HG02852 (cell line): ENCODE data around the gene RNASE8.
"Not testable (repeated sequence)": the region's sequence is repeated elsewhere in the genome, so short reads cannot be mapped to it uniquely, and the experiment has no call there.

Source experiments
- ATAC-seq: cut with Tn5 transposase; IDR thresholded peaks from one replicate; pipeline ENCODE4 v1.9.1; 2021; ENCODE audit warnings: mild to moderate bottlenecking, moderate library complexity; ENCODE audit not compliant: unreplicated experiment

Gene RNASE8, protein sequence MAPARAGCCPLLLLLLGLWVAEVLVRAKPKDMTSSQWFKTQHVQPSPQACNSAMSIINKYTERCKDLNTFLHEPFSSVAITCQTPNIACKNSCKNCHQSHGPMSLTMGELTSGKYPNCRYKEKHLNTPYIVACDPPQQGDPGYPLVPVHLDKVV

DNA sequence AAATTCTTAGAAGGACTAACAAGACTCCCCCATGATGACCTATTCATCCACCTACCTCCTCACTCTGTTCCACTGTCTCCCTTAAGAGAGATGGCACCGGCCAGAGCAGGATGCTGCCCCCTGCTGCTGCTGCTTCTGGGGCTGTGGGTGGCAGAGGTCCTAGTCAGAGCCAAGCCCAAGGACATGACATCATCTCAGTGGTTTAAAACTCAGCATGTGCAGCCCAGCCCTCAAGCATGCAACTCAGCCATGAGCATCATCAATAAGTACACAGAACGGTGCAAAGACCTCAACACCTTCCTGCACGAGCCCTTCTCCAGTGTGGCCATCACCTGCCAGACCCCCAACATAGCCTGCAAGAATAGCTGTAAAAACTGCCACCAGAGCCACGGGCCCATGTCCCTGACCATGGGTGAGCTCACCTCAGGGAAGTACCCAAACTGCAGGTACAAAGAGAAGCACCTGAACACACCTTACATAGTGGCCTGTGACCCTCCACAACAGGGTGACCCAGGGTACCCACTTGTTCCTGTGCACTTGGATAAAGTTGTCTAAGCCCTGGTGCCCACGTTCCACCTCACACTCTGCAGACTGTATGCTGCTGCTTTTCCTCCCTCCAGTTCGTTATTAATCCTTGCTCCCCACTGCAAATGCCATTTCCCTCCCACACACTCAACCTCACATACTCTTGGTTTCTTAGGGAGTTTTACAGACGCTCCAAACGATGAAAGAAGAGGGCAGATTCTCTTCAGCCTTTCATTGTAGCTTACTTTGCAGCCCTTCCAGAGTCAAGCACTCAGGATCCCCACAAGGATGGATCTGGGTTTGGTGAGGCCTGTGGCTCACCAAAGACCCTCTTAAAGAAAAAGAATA is at the start of gene RNASE8:
RNASE8 (plus strand) TSS at position 20 of the 873 bp plus-strand sequence; CDS start at position 91, 71 bp downstream.
- ATAC-seq: no peak

DNA sequence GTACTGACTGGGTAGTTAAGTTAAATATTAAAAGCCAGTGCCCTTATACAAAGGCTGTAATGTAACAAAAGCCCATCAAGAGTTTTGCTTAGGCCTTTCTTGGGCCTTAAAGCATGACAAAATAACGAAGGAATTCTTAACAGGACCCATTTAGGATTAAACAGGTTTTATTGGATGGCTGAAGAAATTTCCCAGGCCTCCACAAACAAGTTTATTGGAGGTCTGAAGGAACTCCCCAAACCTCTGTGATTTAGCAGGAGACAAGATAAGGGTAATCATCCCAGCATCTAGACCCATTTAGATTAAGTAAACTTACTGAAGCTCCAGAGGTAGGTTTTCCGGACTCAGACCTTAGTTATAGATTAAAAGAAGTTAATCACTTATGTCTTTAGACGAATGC is 47.9 kb upstream of the RNASE8 start:
- not testable (repeated sequence) for ATAC-seq

DNA sequence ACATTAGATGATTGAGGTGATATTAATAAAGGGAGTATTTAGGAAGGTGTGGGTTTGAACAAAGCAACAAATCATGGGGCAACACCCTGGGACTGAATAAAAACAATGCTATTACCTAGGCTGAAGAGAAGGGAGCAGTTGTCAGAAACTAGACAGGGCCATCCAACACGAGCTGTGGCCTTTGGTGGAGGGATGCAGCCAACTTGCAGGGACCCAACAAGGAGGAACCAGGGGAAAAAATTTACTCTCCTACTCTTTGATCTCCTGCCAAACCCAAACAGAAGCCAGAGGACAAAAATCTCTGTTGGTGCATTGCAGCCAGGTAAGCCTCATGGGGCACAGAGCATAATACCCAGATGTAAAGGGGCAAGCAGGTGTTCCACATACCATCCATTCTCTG is 46.5 kb upstream of the RNASE8 start:
- no peak for ATAC-seq

DNA sequence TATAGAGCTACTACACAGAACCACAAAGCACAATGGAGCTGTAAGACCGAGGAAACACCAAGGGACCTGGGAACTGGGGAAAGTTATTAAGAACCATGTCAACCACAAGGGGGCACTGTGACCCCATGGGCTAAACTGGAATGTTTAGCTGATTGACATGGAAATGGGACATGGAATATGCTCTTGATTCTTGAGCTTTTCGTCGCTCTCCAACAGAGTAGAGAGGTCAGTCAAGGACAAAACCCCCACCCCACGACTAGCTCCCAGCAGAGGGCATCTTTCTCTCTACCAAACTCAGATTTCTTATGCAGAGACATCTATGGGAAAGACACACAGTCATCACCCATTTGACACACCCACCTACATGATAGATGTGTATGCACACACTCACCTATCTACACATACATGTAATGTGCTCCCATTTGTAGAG is 42.8 kb upstream of the RNASE8 start:
- ATAC-seq: no peak

DNA sequence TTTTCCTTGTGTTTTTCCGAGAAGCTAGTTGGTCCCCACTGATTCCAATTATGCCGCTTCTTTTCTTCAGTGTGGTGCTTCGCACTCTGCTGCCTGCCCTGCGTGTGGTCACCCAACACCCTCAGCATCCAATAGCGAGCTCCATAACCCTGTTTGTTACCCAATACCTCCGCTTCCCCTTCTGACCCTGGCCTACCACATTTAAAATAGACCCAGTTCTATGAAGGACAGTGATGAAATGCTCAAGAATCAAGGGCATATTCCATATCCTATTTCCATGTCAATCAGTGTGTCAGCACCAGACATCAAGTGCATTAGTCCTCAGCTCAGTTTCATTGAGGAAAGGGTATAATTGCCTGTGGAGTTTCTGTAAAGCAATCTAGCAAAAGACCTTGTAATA is 42.3 kb upstream of the RNASE8 start:
- ATAC-seq: no peak

DNA sequence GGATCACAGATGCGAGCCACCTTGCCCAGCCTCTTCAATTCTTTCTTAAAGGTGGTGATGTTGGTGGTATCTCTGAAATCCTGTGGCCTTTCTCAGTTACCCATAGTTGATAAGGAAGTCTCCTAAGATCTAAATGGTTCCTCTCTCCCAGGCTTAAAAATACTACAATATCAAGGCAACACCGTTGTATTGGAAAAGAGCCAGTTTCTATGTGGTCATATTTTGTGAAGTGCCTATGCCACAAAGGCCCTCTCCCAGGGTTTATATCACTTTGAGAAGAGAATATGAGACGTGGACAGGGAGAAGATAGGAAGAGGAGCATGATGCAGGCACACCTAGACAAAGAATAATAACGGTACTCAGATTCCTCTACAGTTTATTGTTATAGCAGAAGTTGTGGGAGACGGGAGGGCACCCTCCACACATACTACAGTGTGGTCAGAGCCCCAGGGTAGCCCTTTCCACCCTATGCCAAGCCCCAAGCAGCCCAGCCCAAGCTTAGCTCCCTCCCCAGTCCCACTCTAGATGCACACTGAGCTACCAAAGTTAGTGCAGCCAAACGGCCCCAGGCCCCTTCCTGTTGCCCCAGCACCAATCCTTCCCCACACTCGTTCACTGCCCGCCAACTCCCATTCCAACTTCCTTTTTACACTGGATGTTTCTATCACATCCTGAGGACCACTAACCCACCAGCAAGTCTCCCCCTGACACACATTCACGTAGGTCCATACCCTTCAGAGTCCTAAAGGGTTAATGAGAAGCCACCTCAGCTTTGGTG is 41.0 kb upstream of the RNASE8 start:
- ATAC-seq: no peak

DNA sequence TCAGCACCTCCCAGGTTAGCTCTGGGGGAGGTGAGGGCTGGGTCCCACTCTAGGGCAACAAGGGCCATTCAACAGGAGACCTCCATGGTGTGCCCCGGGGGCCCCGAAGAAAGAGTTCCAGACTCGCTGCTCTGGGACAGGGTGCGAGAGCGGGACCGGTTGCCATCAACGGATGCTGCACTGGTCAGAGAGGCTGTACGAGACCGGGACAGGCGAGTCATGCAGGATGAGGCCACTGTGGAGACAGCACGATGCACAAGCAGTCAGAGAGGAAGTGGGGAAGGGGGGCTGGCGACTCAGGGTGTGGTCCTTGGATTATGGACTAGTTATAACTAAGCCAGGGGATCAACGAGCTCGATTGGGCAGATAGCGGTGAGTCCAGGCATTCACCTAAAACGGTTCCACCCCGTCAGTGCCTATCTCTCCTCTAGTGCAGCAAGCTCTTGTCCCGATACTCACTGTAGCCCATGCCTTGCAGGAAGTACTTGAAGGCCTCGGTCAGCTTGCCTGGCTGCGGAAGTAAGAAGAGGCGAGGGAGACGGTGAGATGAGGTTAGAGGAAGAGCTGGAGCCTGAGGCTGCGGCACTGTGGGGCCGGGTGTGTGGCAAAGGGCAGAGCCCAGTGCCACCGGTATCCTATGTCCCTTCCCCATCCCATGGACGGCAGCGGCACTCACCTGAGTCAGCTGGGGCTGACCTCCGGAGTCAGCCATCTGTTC is 39.9 kb upstream of the RNASE8 start:
- ATAC-seq: no peak

DNA sequence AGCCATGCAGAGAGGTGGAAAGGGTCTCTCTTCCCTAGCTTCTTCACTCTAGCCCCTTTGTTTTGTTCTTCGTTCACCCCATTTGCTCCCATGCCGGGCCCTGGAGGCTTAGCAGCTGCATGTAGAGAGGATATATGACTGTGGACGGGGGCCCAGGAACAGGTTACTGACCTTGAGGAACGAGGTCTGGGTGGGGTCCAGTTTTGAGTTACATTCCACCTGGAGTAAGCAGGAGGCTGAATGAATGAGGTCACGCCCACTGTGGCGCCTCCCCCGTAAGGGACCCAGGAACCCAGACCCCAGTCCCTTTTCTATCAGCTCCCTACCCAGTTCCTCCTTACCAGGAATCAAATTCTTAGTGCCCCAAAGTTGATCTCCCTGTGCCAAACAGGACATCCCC is 39.3 kb upstream of the RNASE8 start:
- ATAC-seq: no peak

DNA sequence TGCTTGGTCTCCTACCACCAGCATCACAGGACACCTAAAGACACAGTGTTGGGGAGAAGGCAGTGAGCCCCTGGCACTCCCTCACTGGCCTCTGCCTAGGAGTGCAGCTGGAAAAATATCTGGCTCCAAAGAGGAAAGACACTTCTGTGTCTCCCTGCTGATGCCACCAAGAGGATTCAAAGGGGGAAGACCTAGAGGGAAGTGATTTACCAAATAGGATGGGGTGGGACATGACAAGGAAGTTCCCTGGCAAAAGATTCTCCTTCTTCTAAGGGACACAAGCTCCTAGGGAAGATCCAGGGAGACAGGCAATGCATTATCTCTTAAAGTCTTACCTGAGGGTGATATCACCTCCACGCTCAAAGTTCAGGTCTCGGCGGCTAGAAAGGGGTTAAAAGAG is 38.8 kb upstream of the RNASE8 start:
- ATAC-seq: no peak

DNA sequence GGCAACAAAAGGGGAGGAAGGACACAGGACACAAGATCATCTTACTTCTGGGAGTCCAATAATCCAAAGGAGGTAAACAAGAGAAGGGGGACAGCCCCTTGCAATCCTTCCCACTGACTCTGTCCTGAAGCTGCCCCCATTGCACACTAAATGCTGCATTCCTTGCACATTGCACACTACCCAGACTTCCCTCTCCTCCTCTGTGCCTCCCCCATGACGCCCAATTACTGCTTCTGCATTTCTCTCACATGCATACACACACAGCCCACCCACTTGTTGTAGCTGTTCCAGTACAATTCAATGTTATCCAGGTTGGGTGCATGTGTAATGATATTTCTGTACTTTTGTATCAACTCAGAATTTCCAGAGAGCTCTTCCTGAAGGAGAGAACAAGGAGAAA is 38.3 kb upstream of the RNASE8 start:
- no peak for ATAC-seq

DNA sequence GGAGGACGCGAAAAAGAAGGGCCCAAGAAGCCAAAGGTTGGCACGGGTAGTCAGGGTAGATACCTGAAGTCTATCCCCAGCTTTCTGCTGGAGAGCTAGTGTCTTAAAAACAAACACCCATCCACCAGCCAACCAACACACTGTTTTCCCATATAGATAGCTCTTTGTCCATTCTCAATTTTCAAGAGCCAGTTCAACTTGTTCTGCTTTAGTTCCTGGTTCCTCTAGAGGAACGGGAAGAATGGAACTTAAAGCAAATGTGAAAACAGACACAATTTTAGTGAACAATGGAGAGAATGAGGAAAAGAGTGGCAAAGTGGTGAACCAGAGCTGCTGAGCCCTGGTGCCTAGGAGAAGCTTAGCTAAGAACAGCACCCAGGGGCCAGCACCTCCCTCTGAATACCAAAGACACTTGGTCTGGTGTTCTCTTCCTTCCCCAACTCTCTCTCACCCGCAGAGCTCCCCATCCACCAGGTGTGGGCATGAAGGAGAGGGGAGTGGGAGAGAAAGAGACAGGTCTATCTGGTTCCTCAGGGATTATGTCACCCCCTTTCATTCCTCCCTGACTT is 36.6 kb upstream of the RNASE8 start:
- ATAC-seq: no peak

DNA sequence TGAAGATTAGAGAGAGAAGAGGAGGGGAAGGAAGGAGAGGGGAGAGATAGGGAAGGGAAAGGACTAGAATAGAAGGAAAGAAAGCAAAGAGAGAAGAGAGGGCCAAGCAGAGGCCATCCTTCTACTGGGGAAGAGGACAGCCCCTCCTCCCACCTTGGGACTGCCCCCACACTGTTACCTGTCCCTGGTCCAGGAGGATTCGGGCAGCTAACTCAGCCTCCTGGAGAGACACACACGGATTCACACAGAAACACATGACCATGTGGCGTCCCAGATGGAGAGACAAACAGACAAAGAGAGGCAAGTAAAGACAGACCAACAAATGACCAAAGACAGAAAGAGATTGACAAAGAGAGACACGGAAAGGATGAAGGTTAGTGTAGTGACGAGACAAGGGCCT is 34.9 kb upstream of the RNASE8 start:
- ATAC-seq: no peak

DNA sequence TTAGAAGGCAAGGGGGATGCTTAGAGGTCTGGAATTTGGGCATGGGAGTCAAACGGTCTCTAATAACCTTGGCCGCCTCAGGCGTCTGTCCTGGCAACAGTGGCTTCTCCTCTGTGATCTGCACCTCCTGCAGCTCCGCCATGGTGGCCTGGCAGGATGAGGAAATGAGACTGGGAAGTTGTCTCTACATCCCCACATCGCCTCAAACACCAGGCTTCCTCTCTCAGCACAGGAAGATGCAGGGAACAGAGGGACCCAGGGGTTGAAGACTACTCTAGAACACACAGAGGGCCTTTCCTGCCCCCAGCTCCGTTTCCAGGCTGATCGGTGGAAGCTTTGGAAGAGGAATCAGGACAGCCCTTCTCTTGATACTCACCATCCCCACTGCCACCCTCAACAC is 34.4 kb upstream of the RNASE8 start:
- ATAC-seq: no peak

DNA sequence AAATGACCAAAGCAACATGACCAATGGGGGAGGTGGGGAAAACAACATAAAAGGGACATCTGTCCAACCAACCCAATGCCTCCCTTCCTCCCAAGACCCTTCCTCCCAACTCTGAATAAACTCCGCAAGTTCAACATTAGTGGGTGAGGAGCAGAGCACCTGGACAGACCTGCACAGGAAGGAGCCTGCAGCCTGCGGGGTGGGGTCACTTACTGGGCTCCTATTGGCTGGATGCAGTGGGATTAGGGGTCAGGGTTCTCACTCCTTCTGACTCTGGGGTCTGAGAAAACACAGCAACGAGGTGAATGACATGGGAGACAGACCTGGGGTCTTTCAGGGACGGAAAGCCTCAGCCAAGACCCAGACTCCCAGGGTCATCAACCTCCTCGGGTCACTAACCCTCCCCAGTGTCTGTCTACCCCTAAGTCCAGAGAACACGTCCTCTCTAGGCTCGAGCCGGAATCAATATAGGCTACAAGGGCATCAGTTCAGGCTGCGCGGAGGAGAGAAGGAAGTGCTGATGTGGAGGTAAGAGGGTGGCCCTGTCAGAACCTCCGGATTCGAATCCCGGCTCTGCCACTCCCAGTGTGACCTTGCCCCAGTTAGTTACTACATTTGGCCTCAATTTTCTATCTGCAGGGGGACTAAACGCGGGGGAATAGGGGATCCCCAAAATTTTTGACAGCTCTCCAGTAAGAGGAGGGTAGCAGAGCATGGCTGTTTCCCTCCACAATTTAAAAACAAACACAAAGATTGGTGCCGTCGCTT is 33.6 kb upstream of the RNASE8 start:
- no peak for ATAC-seq

DNA sequence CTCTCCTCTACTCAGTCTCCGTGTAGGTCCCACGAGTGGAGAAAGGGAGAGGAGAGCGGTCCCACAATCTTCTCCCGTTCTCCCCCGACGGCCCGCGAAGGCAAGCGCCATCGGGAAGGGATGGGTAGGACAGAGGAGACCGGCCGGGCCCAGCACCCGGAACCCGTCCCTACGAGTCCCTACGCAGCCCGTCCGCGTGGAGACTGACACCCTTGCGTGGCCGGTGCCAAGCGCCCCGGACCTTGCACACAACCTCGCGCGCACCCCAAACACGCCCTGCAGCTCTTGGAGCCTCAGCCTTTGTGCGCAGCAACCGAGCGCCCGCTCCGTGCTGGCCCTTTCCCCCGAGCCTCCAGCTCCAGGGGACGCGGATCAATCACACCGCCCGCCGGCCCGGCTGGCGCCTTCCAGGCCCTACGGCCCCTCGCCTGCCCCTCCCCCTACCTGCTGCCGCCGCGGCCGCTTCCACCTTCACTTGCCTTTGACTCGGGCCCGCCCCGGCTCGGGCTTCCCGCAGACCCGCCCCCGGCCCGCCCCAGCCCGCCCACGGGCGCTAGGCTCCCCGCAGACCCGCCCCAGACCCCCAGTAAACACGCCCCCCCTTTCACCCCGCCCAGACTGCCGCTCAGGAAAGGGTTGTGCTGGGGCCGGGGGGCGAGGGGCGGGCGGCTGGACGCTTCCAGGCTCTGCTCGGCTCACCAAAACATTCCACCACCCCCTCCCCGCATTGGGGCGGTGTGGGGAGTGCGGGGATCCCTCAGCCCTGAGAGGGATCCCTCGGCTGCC is 32.8 kb upstream of the RNASE8 start, which contains the start of gene NDRG2:
NDRG2 (minus strand) TSS at position 477 of the 786 bp plus-strand sequence. CDS start 1,746 bp downstream, outside the sequence.
- ATAC-seq: peak; percentile 55

DNA sequence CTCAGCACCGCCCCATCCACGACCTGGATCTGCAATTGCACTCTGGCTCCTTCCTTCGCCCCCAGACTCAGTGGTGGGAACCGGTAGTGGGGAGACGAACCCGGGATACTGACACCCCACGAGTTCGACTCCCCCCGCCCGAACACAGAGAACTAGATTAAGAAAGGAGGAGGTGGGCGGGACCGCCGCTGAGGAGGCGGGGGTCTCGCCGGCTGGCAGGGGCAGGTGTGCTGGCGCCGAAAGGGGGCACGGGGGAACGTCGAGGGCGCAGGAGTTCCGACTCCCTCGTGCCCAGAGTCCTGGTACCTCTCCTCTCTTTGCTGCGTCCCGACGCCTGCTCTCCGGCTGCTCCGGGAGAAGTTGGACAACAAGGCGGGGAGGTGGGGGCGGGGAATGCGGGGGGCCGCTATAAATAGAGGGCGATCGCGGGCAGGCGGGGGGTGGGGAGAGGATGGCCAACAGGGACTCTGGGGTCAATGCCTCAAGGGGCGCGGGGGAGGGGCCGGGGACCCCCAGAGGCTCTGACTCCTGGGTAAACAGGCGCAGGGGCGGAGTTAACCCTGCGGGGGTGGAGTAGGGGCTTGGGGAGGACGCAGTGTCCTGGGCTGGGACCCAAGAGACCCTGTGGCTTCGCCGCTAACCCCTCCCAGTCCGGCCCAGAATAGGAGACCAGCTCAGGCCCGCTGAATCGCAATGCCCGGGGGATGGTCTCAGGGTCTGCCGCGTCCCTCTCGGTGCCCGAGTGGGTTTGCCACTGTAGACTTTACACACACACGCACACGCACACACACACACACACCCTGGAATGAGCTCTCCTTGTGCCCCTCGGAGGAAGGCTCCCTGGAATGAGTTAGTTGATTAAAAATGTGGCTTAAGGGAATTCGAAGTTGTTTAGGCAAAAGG is 32.0 kb upstream of the RNASE8 start:
- ATAC-seq: no peak

DNA sequence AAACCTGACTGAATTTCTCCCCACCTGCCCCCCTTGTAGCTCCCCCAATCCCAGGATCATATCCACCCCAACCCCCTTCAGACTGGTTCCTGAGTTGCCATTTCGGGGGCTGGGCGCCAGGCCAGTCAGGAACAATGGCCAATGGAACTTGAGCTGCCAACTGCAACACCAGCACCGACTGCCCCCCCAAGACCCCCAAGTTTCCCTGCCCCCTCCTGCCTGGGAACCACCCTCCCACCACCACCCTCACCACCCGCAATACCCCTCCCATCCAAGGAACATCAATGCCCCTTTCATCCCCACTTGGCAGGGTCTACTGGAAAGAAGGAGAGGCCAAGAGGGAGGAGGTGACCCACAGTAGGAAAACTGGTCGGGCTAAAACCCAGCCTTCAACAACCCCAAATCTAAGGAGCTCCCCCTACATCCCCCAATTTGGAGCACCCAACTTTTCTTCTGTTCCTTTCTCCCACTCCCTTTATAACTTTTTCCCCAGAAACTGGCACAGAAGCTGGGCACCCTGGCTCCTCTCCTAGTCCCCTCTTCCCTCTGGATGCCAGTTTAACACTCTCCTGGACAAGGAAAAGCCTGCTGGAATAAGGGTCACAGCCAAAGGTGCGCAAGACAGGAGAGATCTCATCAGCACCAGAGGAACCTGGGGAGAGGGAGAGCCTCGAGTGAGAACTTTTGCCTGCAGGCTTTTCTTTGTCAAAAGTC is 31.2 kb upstream of the RNASE8 start:
- no peak for ATAC-seq

DNA sequence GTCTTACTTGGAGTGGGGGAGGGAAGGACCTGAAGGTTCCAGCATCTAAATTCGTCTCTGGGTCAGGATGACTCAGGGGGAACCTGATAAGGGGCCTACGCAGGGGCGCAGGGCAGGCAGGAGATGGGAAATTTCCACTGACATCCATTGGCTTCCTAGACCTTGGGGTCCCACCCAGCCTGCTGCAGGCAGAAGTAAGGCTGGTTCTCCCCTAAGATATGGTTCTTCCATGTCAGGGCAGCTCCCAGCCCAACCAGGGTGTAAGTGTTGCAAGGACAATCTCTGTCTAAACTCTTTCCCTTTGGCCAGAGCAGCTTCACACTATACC is 30.7 kb upstream of the RNASE8 start:
- no peak for ATAC-seq
